GM18511 (cell line): ENCODE results near the gene LINS1.
"Not testable (repeated sequence)": the region's sequence is repeated elsewhere in the genome, so short reads cannot be mapped to it uniquely, and the experiment has no call there.

ENCODE experiments used
- ATAC-seq: cut with Tn5 transposase; IDR thresholded peaks from one replicate; pipeline ENCODE4 v1.9.1; 2021; ENCODE audit warnings: mild to moderate bottlenecking, moderate library complexity; ENCODE audit not compliant: unreplicated experiment

LINS1 gene

GRCh38 chr15:100602823-100603393 lies 924 bp upstream of the LINS1 start:
- ATAC-seq, result peak; percentile 45

GRCh38 chr15:100601617-100602063 lies 344 bp downstream of the LINS1 start:
- ATAC-seq, result peak; percentile 21

- no peak for ATAC-seq
Observed at GRCh38 chr15:100601163-100601562, 821 bp downstream of the LINS1 start.

GRCh38 chr15:100598655-100599054 lies 3.3 kb downstream of the LINS1 start:
- ATAC-seq, result no peak

GRCh38 chr15:100597862-100598261 lies 4.1 kb downstream of the LINS1 start:
- ATAC-seq, result no peak

- ATAC-seq, result peak; percentile 73
Observed at GRCh38 chr15:100596792-100597191, 5.2 kb downstream of the LINS1 start.

GRCh38 chr15:100595964-100596363 lies 6.0 kb downstream of the LINS1 start:
- ATAC-seq, result no peak

- ATAC-seq, result no peak
Observed at GRCh38 chr15:100593431-100593830, 8.6 kb downstream of the LINS1 start.

GRCh38 chr15:100592898-100593297 lies 9.1 kb downstream of the LINS1 start:
- ATAC-seq, result no peak

GRCh38 chr15:100591835-100592234 lies 10.1 kb downstream of the LINS1 start:
- no peak for ATAC-seq

GRCh38 chr15:100591163-100591562 lies 10.8 kb downstream of the LINS1 start:
- ATAC-seq, result not testable (repeated sequence)

- ATAC-seq, result no peak
Observed at GRCh38 chr15:100588638-100589242, 13.2 kb downstream of the LINS1 start.

GRCh38 chr15:100580414-100580813 lies 21.6 kb downstream of the LINS1 start:
- ATAC-seq, result no peak

GRCh38 chr15:100573526-100573925 lies 28.5 kb downstream of the LINS1 start:
- no peak for ATAC-seq

- no peak for ATAC-seq
Observed at GRCh38 chr15:100572362-100572983, 29.5 kb downstream of the LINS1 start.

GRCh38 chr15:100571592-100572167 lies 30.3 kb downstream of the LINS1 start:
- no peak for ATAC-seq

- ATAC-seq, result peak; percentile 84
Observed at GRCh38 chr15:100570735-100571313, 31.2 kb downstream of the LINS1 start.

- no peak for ATAC-seq
Observed at GRCh38 chr15:100570275-100570674, 31.7 kb downstream of the LINS1 start.

- ATAC-seq, result no peak
Observed at GRCh38 chr15:100569391-100569790, 32.6 kb downstream of the LINS1 start.

GRCh38 chr15:100566850-100567628 lies 34.9 kb downstream of the LINS1 start:
- no peak for ATAC-seq

GRCh38 chr15:100565591-100565990 lies 36.4 kb downstream of the LINS1 start:
- ATAC-seq, result no peak
